ENCODE data around the gene CEL.

CEL gene

GRCh38 chr9:133106511-133107244 is 44.9 kb downstream of the CEL start:
- DNase-seq: no peak

- no peak for DNase-seq
Measured at GRCh38 chr9:133107245-133107722, 45.5 kb downstream of the CEL start.

- no peak for DNase-seq
Measured at GRCh38 chr9:133107961-133108793, 46.4 kb downstream of the CEL start.

- DNase-seq: no peak
Measured at GRCh38 chr9:133108794-133109641, 47.2 kb downstream of the CEL start.

- no peak for DNase-seq
Measured at GRCh38 chr9:133109931-133110650, 48.3 kb downstream of the CEL start.

GRCh38 chr9:133111808-133112662 is 50.3 kb downstream of the CEL start:
- DNase-seq: no peak

GRCh38 chr9:133112663-133113026 is 50.9 kb downstream of the CEL start:
- peak; percentile 95 for DNase-seq

- peak; percentile 75 for DNase-seq
Measured at GRCh38 chr9:133113163-133113948, 51.6 kb downstream of the CEL start.

GRCh38 chr9:133113949-133114885 is 52.4 kb downstream of the CEL start:
- DNase-seq: no peak

GRCh38 chr9:133114886-133115603 is 53.3 kb downstream of the CEL start:
- no peak for DNase-seq

GRCh38 chr9:133115604-133116345 is 54.0 kb downstream of the CEL start:
- DNase-seq: peak; percentile 84

- DNase-seq: no peak
Measured at GRCh38 chr9:133116346-133117231, 54.8 kb downstream of the CEL start.

- DNase-seq: no peak
Measured at GRCh38 chr9:133117271-133118178, 55.7 kb downstream of the CEL start.

- DNase-seq: no peak
Measured at GRCh38 chr9:133118179-133118520, 56.4 kb downstream of the CEL start.

- DNase-seq: no peak
Measured at GRCh38 chr9:133118568-133118967, 56.8 kb downstream of the CEL start.
